ENCODE results near the gene ZFYVE28. TPM values are rescaled to one million over a fixed set of nuclear protein-coding genes. Genes with fewer than 3 reads are reported as not detected.

The ZFYVE28 gene
- total RNA-seq, 1 experiment from 2014 or later: 19.2 TPM

- TF ChIP-seq EZH2phosphoT487 (IDR thresholded peaks at IDR 0.05; ENCODE audit: borderline replicate concordance): no peak
- Histone ChIP-seq H3K4me2 (ENCODE audit: low read length) (no peak overlapping the region), H3K4me1 (ENCODE audit: control insufficient read depth in 1 of 2, insufficient read depth in 2 of 2, low read length in 2 of 2) (peaks cover 21 to 54% of the 10 kb centered on the region in 2 experiments), H3K36me3 (ENCODE audit: control insufficient read depth in 1 of 2, insufficient read depth in 2 of 2, low read length in 2 of 2) (no peaks in the 10 kb centered on the region), H4K20me1 (ENCODE audit: insufficient read depth) (no peaks in the 10 kb centered on the region), H3K9me2 (ENCODE audit: insufficient read depth) (no peaks in the 10 kb centered on the region), H3K79me2 (ENCODE audit: insufficient read depth, low read length) (peaks cover 40% of the 10 kb centered on the region), H3K9me3 (ENCODE audit: control insufficient read depth in 1 of 2, insufficient read depth in 1 of 2, low read depth in 1 of 2, low read length in 2 of 2) (no peaks in the 10 kb centered on the region), H3K9ac (ENCODE audit: low read length) (no peak overlapping the region), H3K27ac (ENCODE audit: low read depth, low read length) (no peak overlapping the region), H3K27me3 (ENCODE audit: insufficient read depth, low read length) (no peaks in the 10 kb centered on the region), H2AFZ (ENCODE audit: low read depth, low read length, poor library complexity, severe bottlenecking) (no peak overlapping the region), H3K4me3 (replicated peaks in 1 of 2; ENCODE audit: low read depth in 1 of 2, low read length in 2 of 2) (no peak overlapping the region)
- ChIA-PET CTCF (no interaction called here), POLR2A (no interaction called here), RAD21 (ENCODE audit: low non-redundant PET in 1 of 2, low total read pairs in 2 of 2, uncharacterized antibody in 2 of 2, unreplicated experiment in 2 of 2) (no interaction called here)
- intact Hi-C loops (cut with micrococcal nuclease): no loop called here
- no TSS peak for BruUV-seq (replicated peaks)
- DNase-seq (ENCODE audit: low read depth, low spot score) (no peak), ATAC-seq (peak; percentile 28; the same call in 1 of the 2 replicates)
Observed at GRCh38 chr4:2408401-2408958, 10.0 kb downstream of the ZFYVE28 start.

GRCh38 chr4:2407991-2408342 lies 10.5 kb downstream of the ZFYVE28 start:
- ATAC-seq (no peak), DNase-seq (ENCODE audit: low read depth, low spot score) (no peak)
- Histone ChIP-seq H3K79me2 (ENCODE audit: insufficient read depth, low read length) (peaks cover 42% of the 10 kb centered on the region), H3K4me2 (ENCODE audit: low read length) (no peak overlapping the region), H3K4me3 (replicated peaks in 1 of 2; ENCODE audit: low read depth in 1 of 2, low read length in 2 of 2) (no peak overlapping the region), H3K9me3 (ENCODE audit: control insufficient read depth in 1 of 2, insufficient read depth in 1 of 2, low read depth in 1 of 2, low read length in 2 of 2) (no peaks in the 10 kb centered on the region), H4K20me1 (ENCODE audit: insufficient read depth) (no peaks in the 10 kb centered on the region), H3K9me2 (ENCODE audit: insufficient read depth) (no peaks in the 10 kb centered on the region), H3K27me3 (ENCODE audit: insufficient read depth, low read length) (no peaks in the 10 kb centered on the region), H2AFZ (ENCODE audit: low read depth, low read length, poor library complexity, severe bottlenecking) (no peak overlapping the region), H3K27ac (ENCODE audit: low read depth, low read length) (no peak overlapping the region), H3K9ac (ENCODE audit: low read length) (no peak overlapping the region), H3K36me3 (ENCODE audit: control insufficient read depth in 1 of 2, insufficient read depth in 2 of 2, low read length in 2 of 2) (no peaks in the 10 kb centered on the region), H3K4me1 (ENCODE audit: control insufficient read depth in 1 of 2, insufficient read depth in 2 of 2, low read length in 2 of 2) (peaks cover 26 to 54% of the 10 kb centered on the region in 2 experiments)
- POLR2A ChIA-PET: no interaction called here
- RAD21 ChIA-PET (ENCODE audit: low non-redundant PET in 1 of 2, low total read pairs in 2 of 2, uncharacterized antibody in 2 of 2, unreplicated experiment in 2 of 2): no interaction called here
- BruUV-seq (replicated peaks): no TSS peak
- intact Hi-C loops (cut with micrococcal nuclease): no loop called here
- CTCF ChIA-PET: no interaction called here
- TF ChIP-seq ELF1 (IDR thresholded peaks at IDR 0.05; ENCODE audit: borderline replicate concordance, low read depth): no peak
- TF ChIP-seq YY1 (IDR thresholded peaks at IDR 0.05; ENCODE audit: extremely low read depth, insufficient replicate concordance, low read depth, low read length): no peak
- no peak for TF ChIP-seq POLR2AphosphoS5 (IDR thresholded peaks at IDR 0.05; ENCODE audit: low read depth, low read length)
- no peak for TF ChIP-seq SP1 (IDR thresholded peaks at IDR 0.05; ENCODE audit: low read depth)
- no peak for TF ChIP-seq CBX3 (IDR thresholded peaks at IDR 0.05; ENCODE audit: low read depth)
- no peak for TF ChIP-seq MAX (IDR thresholded peaks at IDR 0.05)
- no peak for TF ChIP-seq REST (IDR thresholded peaks at IDR 0.05; ENCODE audit: low read depth)
- TF ChIP-seq POLR2A (IDR thresholded peaks at IDR 0.05; ENCODE audit: borderline replicate concordance, extremely low read depth, insufficient read depth, insufficient read length): no peak
- TF ChIP-seq SIN3A (IDR thresholded peaks at IDR 0.05; ENCODE audit: low read depth): no peak
- TF ChIP-seq JUND (IDR thresholded peaks at IDR 0.05): no peak
- TF ChIP-seq FOSL1 (IDR thresholded peaks at IDR 0.05; ENCODE audit: low read depth): no peak
- no peak for TF ChIP-seq ZBTB33 (IDR thresholded peaks at IDR 0.05; ENCODE audit: extremely low read depth, insufficient replicate concordance, low read length)
- TF ChIP-seq EGR1 (IDR thresholded peaks at IDR 0.05; ENCODE audit: low read depth): no peak

All from HCT116 (cell line).